C4-2B (cell line): ENCODE measurements around the gene LRRC30.

Source experiments
- H3K27ac ChIP-seq: fragments of 450-650 bp; 2 replicates; pipeline ENCODE4 v1.5.1; 2017
- CTCF ChIP-seq: fragments of 450-650 bp; conservative IDR thresholded peaks from 2 replicates; pipeline ENCODE4 v1.5.1; 2017; ENCODE audit warnings: mild to moderate bottlenecking
- ZFX ChIP-seq: fragments of 450-650 bp; IDR thresholded peaks from 2 replicates; pipeline ENCODE4 v1.6.1; 2017

LRRC30 gene

DNA sequence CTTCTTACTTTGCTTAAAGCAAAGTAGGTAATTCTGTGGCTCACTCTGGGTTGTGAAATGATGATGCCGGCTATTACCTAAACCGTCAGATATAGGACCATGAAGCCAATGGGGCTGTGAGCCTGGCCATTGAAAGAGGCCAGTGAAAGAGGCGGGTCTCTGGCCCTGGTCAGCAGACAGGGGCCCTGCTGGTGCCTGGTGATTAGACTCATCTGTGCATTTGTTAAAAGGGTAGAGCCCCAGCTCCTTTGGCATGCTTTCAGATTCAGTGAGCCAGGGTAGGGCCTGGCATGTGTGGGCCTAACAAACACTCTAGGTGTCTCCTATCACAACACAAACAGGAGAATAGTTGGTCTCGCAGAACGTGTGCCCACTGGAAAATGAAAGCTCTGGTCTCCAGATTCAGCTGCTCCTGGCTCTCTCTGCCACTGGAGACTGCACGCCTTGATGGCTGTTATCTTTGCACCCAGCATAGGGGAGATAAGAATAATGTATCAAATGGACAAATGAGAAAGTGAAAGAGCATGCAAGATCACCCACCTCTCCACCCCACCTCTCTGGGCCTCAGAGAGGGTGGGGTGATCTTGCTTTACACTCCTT lies 6.9 kb downstream of the LRRC30 start:
- H3K27ac ChIP-seq = no peak overlapping the region
- TF ChIP-seq ZFX = no peak
- TF ChIP-seq CTCF = no peak

GRCh38 chr18:7242926-7243325 lies 12.0 kb downstream of the LRRC30 start:
- no peak overlapping the region for H3K27ac ChIP-seq
- TF ChIP-seq CTCF = no peak
- TF ChIP-seq ZFX = no peak

DNA sequence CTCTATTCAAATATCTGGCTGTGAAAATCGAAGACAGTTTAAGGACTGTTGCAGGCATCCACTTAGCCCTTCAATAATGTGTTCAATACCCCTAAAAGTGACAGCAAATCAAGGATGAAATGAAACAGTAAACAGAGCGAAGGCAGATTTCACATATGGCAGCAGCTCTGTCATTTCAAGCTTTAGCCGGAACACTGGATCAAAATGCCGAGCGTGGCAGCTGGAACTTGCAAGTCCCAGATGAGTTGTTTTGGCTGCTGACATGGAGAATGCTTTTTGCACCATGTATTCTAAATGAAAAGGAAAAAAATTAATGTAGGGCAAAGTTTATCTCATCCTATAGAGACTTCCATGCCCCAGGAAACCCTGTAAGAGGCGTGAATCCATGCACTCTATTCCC lies 18.0 kb downstream of the LRRC30 start:
- H3K27ac ChIP-seq = no peak overlapping the region
- TF ChIP-seq CTCF (no peak), ZFX (no peak)

- TF ChIP-seq ZFX (no peak), CTCF (no peak)
- no peak overlapping the region for H3K27ac ChIP-seq
Measured at GRCh38 chr18:7254163-7254562, 23.3 kb downstream of the LRRC30 start.

DNA sequence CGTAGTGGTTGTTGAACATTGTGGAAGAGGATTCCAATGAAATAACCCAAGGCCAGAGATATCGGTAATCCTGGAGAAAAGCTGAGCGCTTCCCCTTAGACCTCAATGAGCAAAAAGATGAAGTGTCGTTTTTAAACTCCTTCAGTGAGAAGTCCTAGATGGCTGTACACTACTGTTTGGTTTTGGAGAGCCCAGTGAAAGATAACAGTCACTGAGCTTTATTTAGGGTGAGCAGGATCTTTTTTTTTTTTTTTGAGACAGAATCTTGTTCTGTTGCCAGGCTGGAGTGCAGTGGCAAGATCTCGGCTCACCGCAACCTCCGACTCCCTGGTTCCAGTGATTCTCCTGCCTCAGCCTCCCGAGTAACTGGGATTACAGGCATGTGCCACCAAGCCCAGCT lies 24.2 kb downstream of the LRRC30 start:
- TF ChIP-seq ZFX (no peak), CTCF (no peak)
- H3K27ac ChIP-seq = no peak overlapping the region

DNA sequence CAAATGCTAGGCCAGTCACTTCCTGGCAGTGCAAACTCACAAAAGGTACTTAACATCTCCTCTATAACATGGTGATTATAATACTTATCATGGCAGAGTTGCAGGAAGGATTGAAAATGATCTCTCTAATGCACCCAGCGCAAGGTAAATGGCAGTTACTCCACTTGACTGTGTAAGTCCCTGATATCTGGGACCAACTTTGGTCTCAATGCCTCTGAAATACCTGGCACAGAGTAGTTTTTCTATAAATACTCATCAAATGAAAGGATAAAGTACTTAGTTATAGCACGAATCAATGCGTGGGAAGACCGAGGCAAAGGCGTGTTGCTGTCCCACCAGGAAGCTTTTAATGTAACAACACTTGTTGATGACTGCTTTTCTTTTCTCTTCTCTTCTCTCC lies 24.8 kb downstream of the LRRC30 start:
- TF ChIP-seq CTCF (no peak), ZFX (no peak)
- no peak overlapping the region for H3K27ac ChIP-seq

- TF ChIP-seq ZFX (no peak), CTCF (no peak)
Measured at GRCh38 chr18:7256618-7257425, 25.9 kb downstream of the LRRC30 start.

More at GRCh38 chr18:7256618-7257425, 25.9 kb downstream of the LRRC30 start:
- H3K27ac ChIP-seq = no peak overlapping the region
